Measurements from ENCODE around the gene LRPPRC.
"Not testable (repeated sequence)": the region's sequence is repeated elsewhere in the genome, so short reads cannot be mapped to it uniquely, and the experiment has no call there.

The LRPPRC gene

DNA sequence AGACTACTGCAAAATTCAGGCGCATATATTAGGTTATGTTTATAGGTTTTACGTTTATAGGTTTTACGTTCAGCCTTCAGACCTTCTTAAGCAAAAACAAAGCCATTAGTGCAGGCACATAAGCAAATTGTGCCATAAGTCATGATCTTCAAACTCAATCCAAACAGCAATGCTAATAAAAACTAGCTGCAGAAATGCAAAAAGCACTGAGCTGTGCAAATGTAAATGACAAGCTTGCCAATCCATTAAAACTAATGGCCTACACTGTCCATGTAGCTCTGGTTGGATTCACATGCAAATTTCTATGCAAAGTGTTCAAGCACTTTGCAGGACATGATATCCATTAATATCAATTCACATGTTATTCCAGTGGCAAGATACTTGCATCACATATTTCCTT lies 50.9 kb downstream of the LRPPRC start:
- Mint-ChIP-seq H3K27ac (no peak overlapping the region), H3K4me3 (no peak overlapping the region), H3K4me1 (ENCODE audit: low read depth) (peaks cover 3% of the 10 kb centered on the region), H3K9me3 (ENCODE audit: low read depth) (no peaks in the 10 kb centered on the region), H3K36me3 (peaks cover 11% of the 10 kb centered on the region), H3K27me3 (no peaks in the 10 kb centered on the region)

DNA sequence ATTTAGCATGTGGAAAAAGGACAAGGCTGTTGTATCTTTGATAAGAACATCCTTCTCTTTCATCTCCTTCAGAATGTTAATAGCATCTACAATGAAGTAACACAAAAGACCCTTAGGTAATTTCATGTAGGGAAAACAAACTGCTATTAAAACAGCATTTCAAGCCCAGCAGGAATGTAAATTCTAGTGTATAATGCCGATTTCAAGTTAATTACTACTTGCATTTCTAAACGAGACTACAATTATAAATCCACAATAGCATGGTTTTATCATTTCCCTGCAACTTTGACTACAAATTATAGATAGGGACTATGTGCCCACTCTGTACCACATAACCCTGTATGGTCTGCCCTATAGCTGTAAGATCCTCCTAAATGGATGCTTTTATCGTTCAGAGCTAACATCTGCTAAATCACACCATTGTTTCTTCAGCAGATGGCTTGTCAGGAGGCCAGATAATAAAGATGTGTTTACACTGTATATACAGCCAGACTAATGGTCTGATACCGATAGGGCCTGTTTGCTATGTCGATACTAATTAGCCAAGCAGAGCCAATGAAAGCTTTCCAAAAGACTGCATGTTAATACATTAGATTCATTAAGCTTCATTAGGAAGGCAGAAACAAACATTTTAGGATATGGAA lies 51.9 kb downstream of the LRPPRC start:
- peaks cover 17% of the 10 kb centered on the region for H3K36me3 Mint-ChIP-seq

DNA sequence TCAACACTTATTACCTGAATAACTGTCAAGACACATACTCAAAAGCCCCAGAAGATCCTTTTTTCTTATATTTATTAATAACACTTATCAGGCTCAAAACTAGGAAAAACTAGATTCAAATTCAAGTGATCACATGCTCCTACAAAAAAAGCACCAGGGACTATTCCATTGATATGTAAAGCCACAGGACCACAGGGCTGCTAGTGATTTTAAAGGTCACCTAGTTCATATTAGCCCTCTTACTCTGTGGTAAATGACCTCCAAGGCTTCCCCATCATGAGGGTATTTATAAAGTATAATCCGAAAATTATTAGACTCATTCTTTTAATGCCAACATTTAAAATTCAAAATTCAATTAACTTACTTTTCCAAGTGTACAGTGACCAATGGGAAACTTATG lies 52.5 kb downstream of the LRPPRC start:
- no peak overlapping the region for H3K4me3 Mint-ChIP-seq
- no peaks in the 10 kb centered on the region for H3K27me3 Mint-ChIP-seq
- H3K4me1 Mint-ChIP-seq (ENCODE audit: low read depth): peaks cover 3% of the 10 kb centered on the region
- H3K36me3 Mint-ChIP-seq: peaks cover 19% of the 10 kb centered on the region
- H3K9me3 Mint-ChIP-seq (ENCODE audit: low read depth): no peaks in the 10 kb centered on the region
- H3K27ac Mint-ChIP-seq: no peak overlapping the region

More for the DNA sequence above, 51.9 kb downstream of the LRPPRC start:
- Mint-ChIP-seq H3K27me3 (no peaks in the 10 kb centered on the region), H3K27ac (no peak overlapping the region), H3K4me3 (no peak overlapping the region), H3K9me3 (ENCODE audit: low read depth) (no peaks in the 10 kb centered on the region), H3K4me1 (ENCODE audit: low read depth) (peaks cover 3% of the 10 kb centered on the region)

DNA sequence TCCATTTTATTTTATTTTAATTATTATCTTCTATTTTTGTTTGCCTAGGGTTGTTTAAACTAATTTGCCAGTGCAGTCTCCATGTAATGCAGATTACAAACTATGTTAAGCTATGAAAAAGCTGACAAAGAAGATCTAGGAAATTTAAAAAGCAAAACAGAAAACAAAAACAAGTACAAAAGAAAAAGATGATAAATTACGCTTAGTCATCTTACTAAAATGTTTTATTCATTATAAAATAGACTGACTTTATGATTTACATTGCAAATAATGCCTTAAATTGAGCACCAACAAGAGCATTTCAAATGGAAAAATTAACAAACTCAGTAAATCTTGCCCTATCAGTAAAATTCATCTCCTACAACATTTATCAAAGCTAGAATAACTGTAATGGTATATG lies 52.9 kb downstream of the LRPPRC start:
- no peak overlapping the region for H3K27ac Mint-ChIP-seq
- H3K4me1 Mint-ChIP-seq (ENCODE audit: low read depth): peaks cover 3% of the 10 kb centered on the region
- no peaks in the 10 kb centered on the region for H3K27me3 Mint-ChIP-seq
- peaks cover 19% of the 10 kb centered on the region for H3K36me3 Mint-ChIP-seq
- H3K9me3 Mint-ChIP-seq (ENCODE audit: low read depth): no peaks in the 10 kb centered on the region
- no peak overlapping the region for H3K4me3 Mint-ChIP-seq

DNA sequence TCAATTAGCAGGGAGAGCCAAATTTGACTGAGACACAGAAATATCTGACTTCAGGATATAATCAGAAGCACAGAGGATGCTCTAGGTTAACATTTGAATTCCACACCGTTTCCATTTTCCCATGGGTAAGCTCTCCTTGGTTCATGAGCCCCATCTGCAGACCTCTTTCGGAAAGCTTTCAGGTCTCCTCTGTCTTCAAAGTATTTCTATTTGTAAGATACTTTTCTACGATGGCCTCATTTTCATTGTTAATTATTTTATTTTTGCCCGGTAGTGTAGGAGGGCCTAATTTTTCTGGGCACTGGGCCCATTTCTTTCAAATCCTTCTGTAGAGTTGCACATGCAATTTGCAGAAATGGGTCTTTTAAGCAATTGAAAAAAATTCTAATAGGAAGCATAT lies 53.8 kb downstream of the LRPPRC start:
- H3K27ac Mint-ChIP-seq: no peak overlapping the region
- peaks cover 3% of the 10 kb centered on the region for H3K4me1 Mint-ChIP-seq (ENCODE audit: low read depth)
- no peak overlapping the region for H3K4me3 Mint-ChIP-seq
- H3K27me3 Mint-ChIP-seq: no peaks in the 10 kb centered on the region
- peaks cover 17% of the 10 kb centered on the region for H3K36me3 Mint-ChIP-seq
- H3K9me3 Mint-ChIP-seq (ENCODE audit: low read depth): no peaks in the 10 kb centered on the region

GRCh38 chr2:43941359-43941758 lies 54.4 kb downstream of the LRPPRC start:
- H3K36me3 Mint-ChIP-seq: peaks cover 17% of the 10 kb centered on the region
- peaks cover 3% of the 10 kb centered on the region for H3K4me1 Mint-ChIP-seq (ENCODE audit: low read depth)
- H3K4me3 Mint-ChIP-seq: no peak overlapping the region

GRCh38 chr2:43939695-43940256 lies 56.0 kb downstream of the LRPPRC start:
- Mint-ChIP-seq H3K27me3 (no peaks in the 10 kb centered on the region), H3K4me3 (no peak overlapping the region), H3K36me3 (peaks cover 16% of the 10 kb centered on the region), H3K9me3 (ENCODE audit: low read depth) (no peaks in the 10 kb centered on the region), H3K27ac (no peak overlapping the region), H3K4me1 (ENCODE audit: low read depth) (peaks cover 6% of the 10 kb centered on the region)

More at GRCh38 chr2:43941359-43941758, 54.4 kb downstream of the LRPPRC start:
- H3K27me3 Mint-ChIP-seq: no peaks in the 10 kb centered on the region
- H3K27ac Mint-ChIP-seq: no peak overlapping the region
- no peaks in the 10 kb centered on the region for H3K9me3 Mint-ChIP-seq (ENCODE audit: low read depth)

DNA sequence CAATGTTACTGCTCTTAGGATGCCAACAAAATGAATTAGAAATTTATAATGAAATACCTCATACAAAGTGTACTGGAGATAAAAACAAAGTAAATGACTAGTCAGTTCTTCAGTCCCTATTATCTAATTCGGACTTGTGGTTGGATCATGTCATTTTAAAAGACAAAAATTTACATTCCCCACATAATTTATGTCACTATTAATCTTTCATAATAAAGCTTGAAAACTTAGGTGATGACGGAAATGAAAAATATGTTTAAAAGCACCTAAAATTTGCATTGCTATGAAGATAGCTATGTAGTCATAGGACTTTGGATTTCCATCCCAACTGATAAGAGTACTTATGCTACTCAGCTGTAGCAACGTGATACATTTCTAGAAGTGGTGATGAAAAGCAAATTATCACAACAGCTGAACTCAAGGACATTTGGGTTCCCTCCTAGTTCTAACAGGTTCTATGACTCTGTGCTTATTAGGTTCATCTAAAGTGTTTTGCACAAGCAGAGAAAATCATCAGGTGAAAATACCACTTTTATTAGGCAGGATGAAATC lies 58.4 kb downstream of the LRPPRC start:
- H3K36me3 Mint-ChIP-seq: peaks cover 20% of the 10 kb centered on the region
- H3K4me3 Mint-ChIP-seq: no peak overlapping the region
- no peak overlapping the region for H3K27ac Mint-ChIP-seq
- H3K27me3 Mint-ChIP-seq: no peaks in the 10 kb centered on the region
- no peaks in the 10 kb centered on the region for H3K9me3 Mint-ChIP-seq (ENCODE audit: low read depth)
- H3K4me1 Mint-ChIP-seq (ENCODE audit: low read depth): peaks cover 19% of the 10 kb centered on the region

DNA sequence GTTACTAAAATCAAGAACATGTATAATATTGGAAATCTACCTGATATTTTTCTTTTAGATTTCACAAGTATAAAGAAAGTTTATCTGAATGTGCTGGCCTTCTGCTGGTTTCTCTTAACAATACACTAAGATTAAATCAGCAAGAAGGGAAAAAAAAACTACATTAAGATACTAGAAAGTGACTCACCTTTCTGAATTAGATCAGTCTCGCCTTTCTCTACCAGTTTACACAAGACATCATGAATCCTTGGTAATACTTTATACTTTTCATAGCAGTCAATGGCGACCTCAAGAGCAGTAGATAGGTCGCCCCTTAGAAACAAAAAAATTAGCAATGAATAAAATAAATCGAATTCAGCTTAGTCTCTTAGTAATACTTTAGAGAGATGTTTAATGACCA lies 61.2 kb downstream of the LRPPRC start:
- Mint-ChIP-seq H3K27me3 (no peaks in the 10 kb centered on the region), H3K27ac (peak overlapping the region; percentile 22), H3K9me3 (ENCODE audit: low read depth) (no peaks in the 10 kb centered on the region), H3K4me1 (ENCODE audit: low read depth) (peaks cover 17% of the 10 kb centered on the region), H3K4me3 (no peak overlapping the region), H3K36me3 (peaks cover 23% of the 10 kb centered on the region)

- Mint-ChIP-seq H3K36me3 (peaks cover 24% of the 10 kb centered on the region), H3K27me3 (no peaks in the 10 kb centered on the region), H3K9me3 (ENCODE audit: low read depth) (no peaks in the 10 kb centered on the region), H3K4me1 (ENCODE audit: low read depth) (peaks cover 21% of the 10 kb centered on the region), H3K27ac (no peak overlapping the region), H3K4me3 (no peak overlapping the region)
Measured at GRCh38 chr2:43931293-43931692, 64.5 kb downstream of the LRPPRC start.

GRCh38 chr2:43927442-43927841 lies 68.3 kb downstream of the LRPPRC start:
- H3K27me3 Mint-ChIP-seq: no peaks in the 10 kb centered on the region
- H3K36me3 Mint-ChIP-seq: peaks cover 21% of the 10 kb centered on the region
- peaks cover 6% of the 10 kb centered on the region for H3K4me1 Mint-ChIP-seq (ENCODE audit: low read depth)
- H3K27ac Mint-ChIP-seq: no peak overlapping the region
- H3K4me3 Mint-ChIP-seq: peak overlapping the region; percentile 5
- no peaks in the 10 kb centered on the region for H3K9me3 Mint-ChIP-seq (ENCODE audit: low read depth)

DNA sequence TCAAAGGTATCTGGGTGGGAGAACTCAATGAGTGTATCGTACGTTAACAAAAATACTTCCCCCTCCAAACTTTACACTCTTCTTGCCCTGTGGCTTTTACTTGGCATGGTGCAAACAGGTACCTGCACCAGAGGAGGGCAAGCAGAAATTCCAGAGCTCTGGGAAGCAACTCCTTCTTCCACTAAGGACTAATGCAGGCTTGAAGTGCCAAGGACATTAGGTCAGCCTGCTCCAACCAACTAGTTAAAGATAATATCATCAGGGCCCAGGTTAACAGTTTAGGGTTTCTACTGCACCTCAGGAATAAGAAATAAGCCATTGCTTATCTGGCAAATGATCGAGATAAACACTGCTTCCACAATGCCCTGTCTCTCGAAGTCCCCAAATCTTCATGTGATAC lies 70.4 kb downstream of the LRPPRC start:
- Mint-ChIP-seq H3K4me1 (ENCODE audit: low read depth) (peaks cover 4% of the 10 kb centered on the region), H3K27ac (no peak overlapping the region), H3K4me3 (no peak overlapping the region), H3K9me3 (ENCODE audit: low read depth) (no peaks in the 10 kb centered on the region), H3K36me3 (peaks cover 15% of the 10 kb centered on the region), H3K27me3 (no peaks in the 10 kb centered on the region)

- no peak overlapping the region for H3K27ac Mint-ChIP-seq
- peaks cover 4% of the 10 kb centered on the region for H3K4me1 Mint-ChIP-seq (ENCODE audit: low read depth)
- no peaks in the 10 kb centered on the region for H3K9me3 Mint-ChIP-seq (ENCODE audit: low read depth)
- H3K4me3 Mint-ChIP-seq: no peak overlapping the region
- H3K36me3 Mint-ChIP-seq: peaks cover 9% of the 10 kb centered on the region
- H3K27me3 Mint-ChIP-seq: no peaks in the 10 kb centered on the region
Measured at GRCh38 chr2:43924463-43924862, 71.3 kb downstream of the LRPPRC start.

DNA sequence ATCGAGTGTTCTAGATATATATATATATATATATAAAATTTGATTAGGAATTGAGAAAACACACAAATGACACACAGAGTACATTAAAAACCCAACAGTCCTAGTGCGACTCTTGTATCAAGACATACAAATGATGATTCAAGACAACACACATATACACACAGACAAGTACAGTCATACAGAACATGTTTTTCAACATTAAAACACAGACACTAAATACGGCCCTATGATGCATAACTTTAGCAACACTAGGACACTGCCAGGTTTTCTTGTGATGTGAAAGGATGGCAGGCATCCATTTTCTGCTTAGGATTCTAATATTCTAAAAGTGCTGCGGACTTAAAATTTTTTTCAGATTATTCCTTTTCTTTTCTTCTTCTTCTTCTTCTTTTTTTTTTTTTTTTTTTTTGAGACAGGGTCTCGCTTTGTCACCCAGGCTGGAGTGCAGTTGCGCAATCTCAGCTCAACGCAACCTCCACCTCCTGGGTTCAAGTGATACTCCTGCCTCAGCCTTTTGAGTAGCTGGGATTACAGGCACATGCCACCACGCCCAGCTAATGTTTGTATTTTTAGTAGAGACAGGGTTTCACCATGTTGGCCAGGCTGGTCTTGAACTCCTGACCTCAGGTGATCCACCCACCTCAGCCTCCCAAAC lies 84.5 kb downstream of the LRPPRC start:
- not testable (repeated sequence) for H3K4me1 Mint-ChIP-seq (ENCODE audit: low read depth); H3K27ac Mint-ChIP-seq; H3K4me3 Mint-ChIP-seq; H3K27me3 Mint-ChIP-seq; H3K9me3 Mint-ChIP-seq (ENCODE audit: low read depth)
- peaks cover 18% of the 10 kb centered on the region for H3K36me3 Mint-ChIP-seq

GRCh38 chr2:43906448-43907109 lies 89.2 kb downstream of the LRPPRC start:
- Mint-ChIP-seq H3K4me1 (ENCODE audit: low read depth) (peaks cover 3% of the 10 kb centered on the region), H3K9me3 (ENCODE audit: low read depth) (no peaks in the 10 kb centered on the region), H3K27me3 (no peaks in the 10 kb centered on the region), H3K4me3 (no peak overlapping the region), H3K27ac (peak overlapping the region; percentile 42), H3K36me3 (peaks cover 10% of the 10 kb centered on the region)

All from activated naive CD8-positive, alpha-beta T cell (primary cell).